Erythroblast (primary cell): ENCODE results near the gene CCDC197.

Experiments
- GATA1 ChIP-seq: IDR thresholded peaks from 2 replicates; pipeline ENCODE4 v1.6.1; 2011; ENCODE audit warnings: low read depth, mild to moderate bottlenecking, control low read depth, low read length, moderate library complexity
- POLR2A ChIP-seq: IDR thresholded peaks from 2 replicates; pipeline ENCODE4 v1.6.1; 2011; ENCODE audit warnings: mild to moderate bottlenecking, low read length

DNA sequence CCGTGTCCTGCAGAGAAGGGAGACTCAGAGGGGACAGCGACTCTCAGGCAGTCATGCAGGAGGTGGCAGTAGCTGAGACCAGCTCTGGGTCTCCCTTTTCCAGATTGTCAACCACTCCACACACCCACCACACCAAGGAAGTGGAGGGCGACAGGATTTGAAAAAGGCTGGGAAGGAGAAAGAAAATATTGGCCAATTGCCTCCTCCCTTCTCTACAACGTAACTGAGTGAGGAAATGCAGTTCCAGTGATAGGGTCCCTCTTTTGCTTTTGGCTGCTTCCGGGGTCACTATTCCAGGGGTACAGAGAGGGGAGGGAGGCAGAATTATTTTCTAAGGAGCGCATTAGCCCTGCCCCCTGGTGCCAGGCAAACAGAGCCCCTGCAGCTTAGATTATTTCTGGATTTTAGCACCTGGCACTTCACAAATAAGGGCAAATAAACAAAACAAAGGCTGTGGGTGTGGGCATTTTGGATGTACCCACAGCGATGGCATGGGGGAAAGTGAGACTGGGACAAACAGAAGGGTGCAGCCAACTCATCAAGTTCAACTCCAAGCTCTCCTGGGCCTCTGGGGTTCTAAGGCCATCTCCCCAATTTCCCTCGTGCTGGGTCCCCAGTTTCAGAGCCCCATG, 41.1 kb upstream of the CCDC197 start:
- TF ChIP-seq POLR2A (no peak), GATA1 (no peak)
